K562 (cell line): ENCODE measurements around the gene SLMAP. TPM values are rescaled to one million over a fixed set of nuclear protein-coding genes. Genes with fewer than 3 reads are reported as not detected.

Experiments used
- ATF1 ChIP-seq, 2 experiments: fragments of 450-650 bp in 1 of 2; IDR thresholded peaks; 2 replicates each; pipeline ENCODE4 v1.6.1; 2016; ENCODE audit warnings: missing compliant biosample characterization in 1 of 2, missing genetic modification characterization in 1 of 2
- BACH1 ChIP-seq: fragments of 200-800 bp; sonication (Bioruptor generic); IDR thresholded peaks from 2 replicates; pipeline ENCODE4 v1.6.1; 2016; ENCODE audit warnings: missing genetic modification characterization, missing compliant biosample characterization
- CHD2 ChIP-seq: IDR thresholded peaks from 2 replicates; pipeline ENCODE4 v1.6.1; 2011; ENCODE audit warnings: low read depth, low read length
- MXI1 ChIP-seq: IDR thresholded peaks from 2 replicates; pipeline ENCODE4 v1.6.1; 2011; ENCODE audit warnings: low read depth, mild to moderate bottlenecking, improper control_type of control experiment, low read length
- NRF1 ChIP-seq, 2 experiments: fragments of 450-650 bp; IDR thresholded peaks in 1 of 2; conservative IDR thresholded peaks in 1 of 2; 2 replicates each; pipeline ENCODE4 v1.6.1; 2014; ENCODE audit warnings: mild to moderate bottlenecking in 2 of 2
- PPARD ChIP-seq: fragments of 250-450 bp; sonication (Bioruptor Pico); IDR thresholded peaks from 2 replicates; pipeline ENCODE4 v1.8.0; 2022; ENCODE audit warnings: inconsistent platforms, mild to moderate bottlenecking, moderate library complexity
- TCF7L2 ChIP-seq: fragments of 150-350 bp; IDR thresholded peaks from 2 replicates; pipeline ENCODE4 v1.6.1; 2016; ENCODE audit warnings: low read depth, mild to moderate bottlenecking, low read length, moderate library complexity
- TSC22D4 ChIP-seq: fragments of 450-650 bp; IDR thresholded peaks from 2 replicates; pipeline ENCODE4 v1.6.1; 2016; ENCODE audit warnings: missing genetic modification characterization, missing biosample characterization, control low read depth
- ZC3H4 ChIP-seq: sonication (generic); formaldehyde crosslinking; IDR thresholded peaks from 2 replicates; pipeline ENCODE4 v1.9.0; 2021; ENCODE audit warnings: missing genetic modification reagents, borderline replicate concordance
- ZNF696 ChIP-seq: fragments of 250-450 bp; sonication (Bioruptor Pico); conservative IDR thresholded peaks from 2 replicates; pipeline ENCODE4 v1.4.0; 2020; ENCODE audit warnings: mild to moderate bottlenecking, moderate library complexity
- polyA plus RNA-seq, 8 experiments: library from polyadenylated mRNA; depleted of rRNA in 4 of 8; stranded (reverse) in 5 of 8; unstranded in 3 of 8; fragments of >200 nt; fragmentation: Nextera tagmentation in 2 of 8; fragmentation: Illumina TruSeq in 1 of 8; extraction: Ambion mirVana in 2 of 8; extraction: Trizol in 1 of 8; gene quantifications; 2 replicates each; pipeline versions ENCODE4 v1.2.1 to v1.2.3, GENCODE V29; 2011 to 2014; ENCODE audit warnings: inconsistent platforms in 1 of 8, missing spikeins in 1 of 8
- total RNA-seq, 7 experiments: library from RNA; depleted of rRNA in 6 of 7; stranded (reverse); fragments of >200 nt in 6 of 7; fragmentation: Illumina TruSeq in 2 of 7; extraction: Trizol in 2 of 7; gene quantifications; 2 replicates each; pipeline versions ENCODE4 v1.2.1 to v1.2.3, GENCODE V29; 2011 to 2021; ENCODE audit warnings: low replicate concordance in 1 of 7
- TF ChIP-seq, protein P1 (sequence below): fragments of 450-650 bp; IDR thresholded peaks from 2 replicates; pipeline ENCODE4 v1.6.1; 2016; ENCODE audit warnings: mild to moderate bottlenecking, moderate library complexity
- TF ChIP-seq, protein P2 (sequence below): fragments of 450-650 bp; IDR thresholded peaks from one replicate; pipeline ENCODE4 v1.6.1; 2018; ENCODE audit warnings: mild to moderate bottlenecking, moderate library complexity; ENCODE audit not compliant: partially characterized antibody
- TF ChIP-seq, protein P3 (sequence below): fragments of 450-650 bp; IDR thresholded peaks from 2 replicates; pipeline ENCODE4 v1.6.1; 2014; ENCODE audit warnings: low read depth, mild to moderate bottlenecking, moderate library complexity, borderline replicate concordance
- TF ChIP-seq, protein P4 (sequence below): sonication (generic); formaldehyde crosslinking; IDR thresholded peaks from 2 replicates; pipeline ENCODE4 v1.5.0; 2020; ENCODE audit warnings: missing genetic modification reagents

SLMAP gene
- total and polyA plus RNA-seq, 9 of the 15 experiments (the other 6 are each of a cell fraction or from before 2014, with no cell fraction given), result 12.1 to 50.7 (median 28.3) TPM

DNA sequence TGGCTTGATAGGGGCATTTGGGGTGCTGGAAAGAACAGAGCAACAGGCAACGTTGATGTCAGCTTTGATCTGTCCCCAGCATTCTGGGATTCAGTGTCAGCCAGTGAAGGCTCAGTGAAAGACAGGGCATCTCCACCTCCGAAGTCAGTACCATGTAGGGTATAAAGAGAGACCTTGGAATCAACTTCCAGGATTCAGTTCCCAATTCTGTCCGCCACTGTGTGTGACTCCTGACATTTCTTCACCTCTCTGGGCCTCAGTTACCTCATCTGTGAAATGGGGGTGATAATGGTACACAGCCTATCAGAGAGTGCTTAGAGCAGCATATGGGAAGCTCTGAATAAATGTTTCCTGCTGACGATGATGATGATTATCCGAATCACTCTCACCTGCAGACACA is 196.5 kb downstream of the SLMAP start (continued):
- TF ChIP-seq, protein P1, sequence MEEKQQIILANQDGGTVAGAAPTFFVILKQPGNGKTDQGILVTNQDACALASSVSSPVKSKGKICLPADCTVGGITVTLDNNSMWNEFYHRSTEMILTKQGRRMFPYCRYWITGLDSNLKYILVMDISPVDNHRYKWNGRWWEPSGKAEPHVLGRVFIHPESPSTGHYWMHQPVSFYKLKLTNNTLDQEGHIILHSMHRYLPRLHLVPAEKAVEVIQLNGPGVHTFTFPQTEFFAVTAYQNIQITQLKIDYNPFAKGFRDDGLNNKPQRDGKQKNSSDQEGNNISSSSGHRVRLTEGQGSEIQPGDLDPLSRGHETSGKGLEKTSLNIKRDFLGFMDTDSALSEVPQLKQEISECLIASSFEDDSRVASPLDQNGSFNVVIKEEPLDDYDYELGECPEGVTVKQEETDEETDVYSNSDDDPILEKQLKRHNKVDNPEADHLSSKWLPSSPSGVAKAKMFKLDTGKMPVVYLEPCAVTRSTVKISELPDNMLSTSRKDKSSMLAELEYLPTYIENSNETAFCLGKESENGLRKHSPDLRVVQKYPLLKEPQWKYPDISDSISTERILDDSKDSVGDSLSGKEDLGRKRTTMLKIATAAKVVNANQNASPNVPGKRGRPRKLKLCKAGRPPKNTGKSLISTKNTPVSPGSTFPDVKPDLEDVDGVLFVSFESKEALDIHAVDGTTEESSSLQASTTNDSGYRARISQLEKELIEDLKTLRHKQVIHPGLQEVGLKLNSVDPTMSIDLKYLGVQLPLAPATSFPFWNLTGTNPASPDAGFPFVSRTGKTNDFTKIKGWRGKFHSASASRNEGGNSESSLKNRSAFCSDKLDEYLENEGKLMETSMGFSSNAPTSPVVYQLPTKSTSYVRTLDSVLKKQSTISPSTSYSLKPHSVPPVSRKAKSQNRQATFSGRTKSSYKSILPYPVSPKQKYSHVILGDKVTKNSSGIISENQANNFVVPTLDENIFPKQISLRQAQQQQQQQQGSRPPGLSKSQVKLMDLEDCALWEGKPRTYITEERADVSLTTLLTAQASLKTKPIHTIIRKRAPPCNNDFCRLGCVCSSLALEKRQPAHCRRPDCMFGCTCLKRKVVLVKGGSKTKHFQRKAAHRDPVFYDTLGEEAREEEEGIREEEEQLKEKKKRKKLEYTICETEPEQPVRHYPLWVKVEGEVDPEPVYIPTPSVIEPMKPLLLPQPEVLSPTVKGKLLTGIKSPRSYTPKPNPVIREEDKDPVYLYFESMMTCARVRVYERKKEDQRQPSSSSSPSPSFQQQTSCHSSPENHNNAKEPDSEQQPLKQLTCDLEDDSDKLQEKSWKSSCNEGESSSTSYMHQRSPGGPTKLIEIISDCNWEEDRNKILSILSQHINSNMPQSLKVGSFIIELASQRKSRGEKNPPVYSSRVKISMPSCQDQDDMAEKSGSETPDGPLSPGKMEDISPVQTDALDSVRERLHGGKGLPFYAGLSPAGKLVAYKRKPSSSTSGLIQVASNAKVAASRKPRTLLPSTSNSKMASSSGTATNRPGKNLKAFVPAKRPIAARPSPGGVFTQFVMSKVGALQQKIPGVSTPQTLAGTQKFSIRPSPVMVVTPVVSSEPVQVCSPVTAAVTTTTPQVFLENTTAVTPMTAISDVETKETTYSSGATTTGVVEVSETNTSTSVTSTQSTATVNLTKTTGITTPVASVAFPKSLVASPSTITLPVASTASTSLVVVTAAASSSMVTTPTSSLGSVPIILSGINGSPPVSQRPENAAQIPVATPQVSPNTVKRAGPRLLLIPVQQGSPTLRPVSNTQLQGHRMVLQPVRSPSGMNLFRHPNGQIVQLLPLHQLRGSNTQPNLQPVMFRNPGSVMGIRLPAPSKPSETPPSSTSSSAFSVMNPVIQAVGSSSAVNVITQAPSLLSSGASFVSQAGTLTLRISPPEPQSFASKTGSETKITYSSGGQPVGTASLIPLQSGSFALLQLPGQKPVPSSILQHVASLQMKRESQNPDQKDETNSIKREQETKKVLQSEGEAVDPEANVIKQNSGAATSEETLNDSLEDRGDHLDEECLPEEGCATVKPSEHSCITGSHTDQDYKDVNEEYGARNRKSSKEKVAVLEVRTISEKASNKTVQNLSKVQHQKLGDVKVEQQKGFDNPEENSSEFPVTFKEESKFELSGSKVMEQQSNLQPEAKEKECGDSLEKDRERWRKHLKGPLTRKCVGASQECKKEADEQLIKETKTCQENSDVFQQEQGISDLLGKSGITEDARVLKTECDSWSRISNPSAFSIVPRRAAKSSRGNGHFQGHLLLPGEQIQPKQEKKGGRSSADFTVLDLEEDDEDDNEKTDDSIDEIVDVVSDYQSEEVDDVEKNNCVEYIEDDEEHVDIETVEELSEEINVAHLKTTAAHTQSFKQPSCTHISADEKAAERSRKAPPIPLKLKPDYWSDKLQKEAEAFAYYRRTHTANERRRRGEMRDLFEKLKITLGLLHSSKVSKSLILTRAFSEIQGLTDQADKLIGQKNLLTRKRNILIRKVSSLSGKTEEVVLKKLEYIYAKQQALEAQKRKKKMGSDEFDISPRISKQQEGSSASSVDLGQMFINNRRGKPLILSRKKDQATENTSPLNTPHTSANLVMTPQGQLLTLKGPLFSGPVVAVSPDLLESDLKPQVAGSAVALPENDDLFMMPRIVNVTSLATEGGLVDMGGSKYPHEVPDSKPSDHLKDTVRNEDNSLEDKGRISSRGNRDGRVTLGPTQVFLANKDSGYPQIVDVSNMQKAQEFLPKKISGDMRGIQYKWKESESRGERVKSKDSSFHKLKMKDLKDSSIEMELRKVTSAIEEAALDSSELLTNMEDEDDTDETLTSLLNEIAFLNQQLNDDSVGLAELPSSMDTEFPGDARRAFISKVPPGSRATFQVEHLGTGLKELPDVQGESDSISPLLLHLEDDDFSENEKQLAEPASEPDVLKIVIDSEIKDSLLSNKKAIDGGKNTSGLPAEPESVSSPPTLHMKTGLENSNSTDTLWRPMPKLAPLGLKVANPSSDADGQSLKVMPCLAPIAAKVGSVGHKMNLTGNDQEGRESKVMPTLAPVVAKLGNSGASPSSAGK, result no peak
- TF ChIP-seq BACH1 (tag) (no peak; the same call in 1 of the 2 replicates), TSC22D4 (tag) (no peak), TCF7L2 (no peak), PPARD (no peak), ZNF696 (CRISPR knock-in tag) (no peak), ATF1 (CRISPR knock-in tag; IDR thresholded peaks at IDR 0.05) (no peak), ATF1 (tag; IDR thresholded peaks at IDR 0.05) (no peak; the same call in 1 of the 2 replicates), ZC3H4 (CRISPR knock-in tag) (no peak), CHD2 (no peak), MXI1 (no peak), NRF1 (conservative IDR thresholded peaks at IDR 0.05 in 1 of 2, IDR thresholded peaks at IDR 0.05 in 1 of 2) (no peak)
- TF ChIP-seq, protein P2, sequence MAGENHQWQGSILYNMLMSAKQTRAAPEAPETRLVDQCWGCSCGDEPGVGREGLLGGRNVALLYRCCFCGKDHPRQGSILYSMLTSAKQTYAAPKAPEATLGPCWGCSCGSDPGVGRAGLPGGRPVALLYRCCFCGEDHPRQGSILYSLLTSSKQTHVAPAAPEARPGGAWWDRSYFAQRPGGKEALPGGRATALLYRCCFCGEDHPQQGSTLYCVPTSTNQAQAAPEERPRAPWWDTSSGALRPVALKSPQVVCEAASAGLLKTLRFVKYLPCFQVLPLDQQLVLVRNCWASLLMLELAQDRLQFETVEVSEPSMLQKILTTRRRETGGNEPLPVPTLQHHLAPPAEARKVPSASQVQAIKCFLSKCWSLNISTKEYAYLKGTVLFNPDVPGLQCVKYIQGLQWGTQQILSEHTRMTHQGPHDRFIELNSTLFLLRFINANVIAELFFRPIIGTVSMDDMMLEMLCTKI, result no peak
- TF ChIP-seq, protein P3, sequence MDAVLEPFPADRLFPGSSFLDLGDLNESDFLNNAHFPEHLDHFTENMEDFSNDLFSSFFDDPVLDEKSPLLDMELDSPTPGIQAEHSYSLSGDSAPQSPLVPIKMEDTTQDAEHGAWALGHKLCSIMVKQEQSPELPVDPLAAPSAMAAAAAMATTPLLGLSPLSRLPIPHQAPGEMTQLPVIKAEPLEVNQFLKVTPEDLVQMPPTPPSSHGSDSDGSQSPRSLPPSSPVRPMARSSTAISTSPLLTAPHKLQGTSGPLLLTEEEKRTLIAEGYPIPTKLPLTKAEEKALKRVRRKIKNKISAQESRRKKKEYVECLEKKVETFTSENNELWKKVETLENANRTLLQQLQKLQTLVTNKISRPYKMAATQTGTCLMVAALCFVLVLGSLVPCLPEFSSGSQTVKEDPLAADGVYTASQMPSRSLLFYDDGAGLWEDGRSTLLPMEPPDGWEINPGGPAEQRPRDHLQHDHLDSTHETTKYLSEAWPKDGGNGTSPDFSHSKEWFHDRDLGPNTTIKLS, result no peak
- TF ChIP-seq, protein P4, sequence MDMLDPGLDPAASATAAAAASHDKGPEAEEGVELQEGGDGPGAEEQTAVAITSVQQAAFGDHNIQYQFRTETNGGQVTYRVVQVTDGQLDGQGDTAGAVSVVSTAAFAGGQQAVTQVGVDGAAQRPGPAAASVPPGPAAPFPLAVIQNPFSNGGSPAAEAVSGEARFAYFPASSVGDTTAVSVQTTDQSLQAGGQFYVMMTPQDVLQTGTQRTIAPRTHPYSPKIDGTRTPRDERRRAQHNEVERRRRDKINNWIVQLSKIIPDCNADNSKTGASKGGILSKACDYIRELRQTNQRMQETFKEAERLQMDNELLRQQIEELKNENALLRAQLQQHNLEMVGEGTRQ (CRISPR knock-in tag), result no peak
